IPS-18a (cell line): ENCODE measurements around the gene COL2A1.

ENCODE experiments used
- H3K27ac ChIP-seq: one replicate; pipeline ENCODE4 v1.5.1; 2013; ENCODE audit warnings: low read length
- H3K27me3 ChIP-seq: one replicate; pipeline ENCODE4 v1.6.1; 2013; ENCODE audit warnings: mild to moderate bottlenecking, low read length; ENCODE audit not compliant: control insufficient read depth, insufficient read depth
- H3K36me3 ChIP-seq: one replicate; pipeline ENCODE4 v1.6.1; 2013; ENCODE audit warnings: low read depth, low read length; ENCODE audit not compliant: control insufficient read depth
- H3K4me1 ChIP-seq: one replicate; pipeline ENCODE4 v1.6.1; 2013; ENCODE audit warnings: low read depth, low read length; ENCODE audit not compliant: control insufficient read depth
- H3K4me3 ChIP-seq: one replicate; pipeline ENCODE4 v1.5.1; 2013; ENCODE audit warnings: low read length
- H3K9ac ChIP-seq: one replicate; pipeline ENCODE4 v1.6.1; 2013; ENCODE audit warnings: mild to moderate bottlenecking, low read length, moderate library complexity
- H3K9me3 ChIP-seq: one replicate; pipeline ENCODE4 v1.6.1; 2013; ENCODE audit warnings: low read depth, low read length; ENCODE audit not compliant: control insufficient read depth

The COL2A1 gene

GRCh38 chr12:47985596-47986290, 18.5 kb downstream of the COL2A1 start:
- Histone ChIP-seq H3K27ac (no peak overlapping the region), H3K4me1 (no peaks in the 10 kb centered on the region), H3K9ac (no peak overlapping the region), H3K27me3 (peaks cover 10% of the 10 kb centered on the region), H3K36me3 (no peaks in the 10 kb centered on the region), H3K9me3 (no peaks in the 10 kb centered on the region), H3K4me3 (no peak overlapping the region)

DNA sequence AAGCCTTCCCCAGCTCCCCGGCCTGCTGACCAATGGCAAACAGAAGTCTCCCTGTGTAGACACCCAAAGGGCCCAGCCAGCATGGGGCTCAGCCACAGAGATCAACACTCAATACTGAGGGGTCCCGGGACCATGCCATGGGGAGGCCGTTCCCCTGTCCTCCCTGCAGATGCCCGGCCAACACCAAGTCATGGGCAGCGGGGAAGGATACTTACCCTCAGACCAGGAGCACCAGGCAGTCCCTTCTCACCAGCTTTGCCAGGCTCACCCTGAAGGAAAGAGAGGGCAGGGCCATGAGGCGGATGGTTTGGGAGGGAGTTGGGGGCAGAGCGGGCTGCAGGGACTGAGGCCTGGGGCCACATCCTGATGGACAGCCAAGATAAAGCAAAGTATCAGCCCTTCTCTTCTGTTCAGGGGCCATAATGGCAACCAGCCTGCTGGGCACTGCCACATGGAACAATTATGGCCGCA, 19.9 kb downstream of the COL2A1 start:
- Histone ChIP-seq H3K4me1 (no peaks in the 10 kb centered on the region), H3K4me3 (no peak overlapping the region), H3K36me3 (no peaks in the 10 kb centered on the region), H3K9ac (no peak overlapping the region), H3K9me3 (no peaks in the 10 kb centered on the region), H3K27me3 (peaks cover 7% of the 10 kb centered on the region), H3K27ac (no peak overlapping the region)

- Histone ChIP-seq H3K9ac (no peak overlapping the region), H3K27me3 (no peaks in the 10 kb centered on the region), H3K4me1 (no peaks in the 10 kb centered on the region)
Measured at GRCh38 chr12:47983541-47984115, 20.6 kb downstream of the COL2A1 start.

GRCh38 chr12:47982770-47983169, 21.5 kb downstream of the COL2A1 start:
- no peaks in the 10 kb centered on the region for H3K36me3 ChIP-seq
- H3K4me1 ChIP-seq = no peaks in the 10 kb centered on the region
- H3K27me3 ChIP-seq = no peaks in the 10 kb centered on the region
- H3K9me3 ChIP-seq = no peaks in the 10 kb centered on the region
- no peak overlapping the region for H3K27ac ChIP-seq
- no peak overlapping the region for H3K4me3 ChIP-seq
- H3K9ac ChIP-seq = no peak overlapping the region

More at GRCh38 chr12:47983541-47984115, 20.6 kb downstream of the COL2A1 start:
- Histone ChIP-seq H3K9me3 (no peaks in the 10 kb centered on the region), H3K27ac (no peak overlapping the region), H3K4me3 (no peak overlapping the region), H3K36me3 (no peaks in the 10 kb centered on the region)

GRCh38 chr12:47982311-47982710, 22.0 kb downstream of the COL2A1 start:
- Histone ChIP-seq H3K9ac (no peak overlapping the region), H3K4me1 (no peaks in the 10 kb centered on the region), H3K27me3 (no peaks in the 10 kb centered on the region), H3K9me3 (no peaks in the 10 kb centered on the region), H3K27ac (no peak overlapping the region), H3K36me3 (no peaks in the 10 kb centered on the region), H3K4me3 (no peak overlapping the region)

DNA sequence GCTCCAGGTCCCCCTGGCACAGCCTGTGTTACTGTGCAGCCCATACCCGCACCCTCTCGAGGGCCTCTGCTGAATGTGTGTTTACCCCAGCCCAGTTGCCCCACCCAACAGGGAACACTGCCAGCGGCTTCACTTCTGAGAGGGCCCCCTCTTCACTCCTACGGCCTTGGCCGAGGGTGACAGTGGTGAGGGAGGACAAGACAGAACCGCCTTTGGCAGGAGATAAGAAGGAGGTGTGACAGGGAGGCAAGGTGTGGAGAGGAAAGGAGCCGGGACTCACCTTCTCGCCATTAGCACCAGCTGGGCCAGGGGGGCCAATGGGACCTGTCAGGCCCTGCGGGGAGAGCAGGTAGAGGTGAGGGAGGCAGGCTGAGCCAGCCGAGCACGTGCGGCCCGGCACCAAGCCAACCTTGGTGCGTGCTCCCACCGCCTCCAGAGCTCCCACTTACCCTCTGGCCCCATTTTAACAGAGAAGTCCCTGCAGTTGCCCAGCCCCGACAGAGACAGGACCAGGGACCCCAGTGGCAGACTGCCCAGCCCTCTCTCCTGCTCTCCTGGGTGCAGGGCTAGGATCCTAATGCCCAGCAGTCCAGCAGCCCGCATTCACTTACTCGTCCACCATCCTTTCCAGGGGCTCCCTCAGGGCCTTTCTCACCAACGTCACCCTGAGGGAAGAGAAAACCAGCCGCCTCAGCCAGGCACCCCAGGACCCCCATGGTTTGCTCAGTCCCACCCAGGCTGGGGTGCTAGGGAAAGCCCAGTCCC, 22.6 kb downstream of the COL2A1 start:
- H3K4me1 ChIP-seq = no peaks in the 10 kb centered on the region
- no peaks in the 10 kb centered on the region for H3K27me3 ChIP-seq
- no peaks in the 10 kb centered on the region for H3K9me3 ChIP-seq
- H3K4me3 ChIP-seq = no peak overlapping the region
- no peak overlapping the region for H3K27ac ChIP-seq
- H3K9ac ChIP-seq = no peak overlapping the region
- no peaks in the 10 kb centered on the region for H3K36me3 ChIP-seq

- Histone ChIP-seq H3K4me1 (no peaks in the 10 kb centered on the region), H3K9ac (no peak overlapping the region), H3K27ac (no peak overlapping the region), H3K9me3 (no peaks in the 10 kb centered on the region), H3K27me3 (no peaks in the 10 kb centered on the region), H3K4me3 (no peak overlapping the region), H3K36me3 (no peaks in the 10 kb centered on the region)
Measured at GRCh38 chr12:47980779-47981495, 23.3 kb downstream of the COL2A1 start.

DNA sequence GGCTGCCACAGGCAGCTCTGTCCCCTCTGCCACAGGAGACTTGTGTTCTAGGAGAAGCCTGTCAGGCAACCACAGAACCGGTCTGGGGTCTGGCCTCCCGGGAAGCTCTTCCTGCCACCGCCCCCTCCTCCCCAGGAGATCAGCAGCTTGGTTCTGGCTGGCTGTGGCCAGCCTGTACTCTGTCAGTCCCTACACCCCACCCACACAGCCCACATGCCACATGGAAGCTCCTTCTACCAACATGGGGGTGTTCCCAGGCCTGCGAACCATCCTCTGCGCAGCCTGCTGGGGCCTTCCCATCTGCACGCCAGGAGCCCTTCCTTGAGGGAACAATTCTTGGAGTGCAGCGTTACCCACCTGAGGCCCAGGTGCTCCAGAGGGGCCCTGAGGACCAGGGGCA, 24.1 kb downstream of the COL2A1 start:
- Histone ChIP-seq H3K9me3 (no peaks in the 10 kb centered on the region), H3K4me1 (no peaks in the 10 kb centered on the region), H3K4me3 (no peak overlapping the region), H3K36me3 (no peaks in the 10 kb centered on the region), H3K9ac (no peak overlapping the region), H3K27ac (no peak overlapping the region), H3K27me3 (no peaks in the 10 kb centered on the region)

DNA sequence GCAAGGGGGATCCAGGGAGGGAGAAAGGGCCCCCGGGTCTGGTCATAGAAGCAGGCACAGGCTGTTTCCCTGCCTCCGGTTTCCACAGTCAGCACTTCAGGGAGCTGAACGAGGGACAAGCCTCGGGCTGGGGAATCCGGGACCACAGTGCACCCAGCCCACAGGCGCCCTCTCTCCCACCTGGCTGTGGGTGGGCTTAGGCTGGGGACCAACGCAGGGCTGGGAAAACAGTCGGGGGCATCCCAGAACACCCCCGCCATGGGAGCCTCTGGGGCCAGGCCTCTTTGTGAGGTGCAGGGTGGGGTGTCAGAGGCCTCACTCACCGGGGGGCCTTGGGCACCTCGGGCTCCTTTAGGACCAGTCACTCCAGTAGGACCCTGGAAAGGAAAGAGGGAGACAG, 24.6 kb downstream of the COL2A1 start:
- Histone ChIP-seq H3K27ac (no peak overlapping the region), H3K4me1 (no peaks in the 10 kb centered on the region), H3K9me3 (no peaks in the 10 kb centered on the region), H3K36me3 (no peaks in the 10 kb centered on the region), H3K4me3 (no peak overlapping the region), H3K27me3 (no peaks in the 10 kb centered on the region), H3K9ac (no peak overlapping the region)

DNA sequence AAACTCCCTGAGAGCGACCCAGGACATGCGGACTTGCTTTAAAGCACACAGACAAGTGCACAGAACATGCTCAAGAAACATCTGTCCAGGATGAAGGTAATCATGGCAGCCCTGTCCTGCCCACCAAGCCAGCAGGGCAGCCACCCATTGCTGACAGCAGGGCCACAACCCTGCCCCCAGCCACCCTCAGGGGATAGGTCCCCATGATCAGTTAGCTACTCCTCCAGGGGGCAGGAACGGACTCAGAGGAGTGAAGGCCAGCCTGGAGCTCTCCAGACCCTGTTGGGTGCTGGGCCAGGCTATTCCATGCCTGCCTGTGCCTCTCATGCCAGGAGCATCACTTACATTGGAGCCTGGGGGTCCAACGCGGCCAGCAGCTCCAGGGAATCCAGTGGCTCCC, 25.1 kb downstream of the COL2A1 start:
- H3K36me3 ChIP-seq = no peaks in the 10 kb centered on the region
- H3K27ac ChIP-seq = no peak overlapping the region
- no peaks in the 10 kb centered on the region for H3K4me1 ChIP-seq
- no peak overlapping the region for H3K4me3 ChIP-seq
- H3K9ac ChIP-seq = no peak overlapping the region
- H3K9me3 ChIP-seq = no peaks in the 10 kb centered on the region
- H3K27me3 ChIP-seq = no peaks in the 10 kb centered on the region

DNA sequence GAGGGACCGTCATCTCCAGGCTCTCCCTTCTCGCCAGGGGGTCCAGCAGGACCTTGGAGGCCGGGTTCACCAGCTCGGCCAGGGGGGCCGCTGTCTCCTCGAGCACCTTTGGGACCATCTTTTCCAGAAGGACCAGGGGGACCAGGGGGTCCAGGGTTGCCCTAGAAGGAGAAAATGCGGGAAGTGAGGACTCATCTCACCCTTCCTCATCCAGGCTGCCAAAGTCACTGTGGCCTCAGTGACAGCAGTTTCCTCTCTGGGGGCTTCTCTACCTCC, 25.7 kb downstream of the COL2A1 start:
- H3K9me3 ChIP-seq = no peaks in the 10 kb centered on the region
- no peaks in the 10 kb centered on the region for H3K4me1 ChIP-seq
- H3K27me3 ChIP-seq = no peaks in the 10 kb centered on the region
- no peak overlapping the region for H3K27ac ChIP-seq
- no peaks in the 10 kb centered on the region for H3K36me3 ChIP-seq
- no peak overlapping the region for H3K9ac ChIP-seq
- no peak overlapping the region for H3K4me3 ChIP-seq
